ENCODE measurements around the gene PYDC2. TPM values are rescaled to one million over a fixed set of nuclear protein-coding genes. Genes with fewer than 3 reads are reported as not detected.

The PYDC2 gene
- total RNA-seq, 6 donors from 2014 or later, result not detected

GRCh38 chr3:191417457-191417729 is 43.6 kb upstream of the PYDC2 start:
- no peak for ATAC-seq (ENCODE audit: low FRiP score in 2 of 2)
- no peaks in the 10 kb centered on the region for H3K36me3 ChIP-seq
- WGBS, 2 donors, result 58 to 77% methylated on average over 6 of the region's 6 CpGs

GRCh38 chr3:191420771-191421170 is 40.2 kb upstream of the PYDC2 start:
- 90 to 95% methylated on average over 2 of the region's 2 CpGs for WGBS, 2 donors
- no peaks in the 10 kb centered on the region for H3K9me3 ChIP-seq
- no peaks in the 10 kb centered on the region for H3K27me3 ChIP-seq
- DNase-seq, result no peak
- ATAC-seq (ENCODE audit: low FRiP score in 2 of 2), result no peak
- H3K27ac ChIP-seq, result no peak overlapping the region
- TF ChIP-seq, protein P1, sequence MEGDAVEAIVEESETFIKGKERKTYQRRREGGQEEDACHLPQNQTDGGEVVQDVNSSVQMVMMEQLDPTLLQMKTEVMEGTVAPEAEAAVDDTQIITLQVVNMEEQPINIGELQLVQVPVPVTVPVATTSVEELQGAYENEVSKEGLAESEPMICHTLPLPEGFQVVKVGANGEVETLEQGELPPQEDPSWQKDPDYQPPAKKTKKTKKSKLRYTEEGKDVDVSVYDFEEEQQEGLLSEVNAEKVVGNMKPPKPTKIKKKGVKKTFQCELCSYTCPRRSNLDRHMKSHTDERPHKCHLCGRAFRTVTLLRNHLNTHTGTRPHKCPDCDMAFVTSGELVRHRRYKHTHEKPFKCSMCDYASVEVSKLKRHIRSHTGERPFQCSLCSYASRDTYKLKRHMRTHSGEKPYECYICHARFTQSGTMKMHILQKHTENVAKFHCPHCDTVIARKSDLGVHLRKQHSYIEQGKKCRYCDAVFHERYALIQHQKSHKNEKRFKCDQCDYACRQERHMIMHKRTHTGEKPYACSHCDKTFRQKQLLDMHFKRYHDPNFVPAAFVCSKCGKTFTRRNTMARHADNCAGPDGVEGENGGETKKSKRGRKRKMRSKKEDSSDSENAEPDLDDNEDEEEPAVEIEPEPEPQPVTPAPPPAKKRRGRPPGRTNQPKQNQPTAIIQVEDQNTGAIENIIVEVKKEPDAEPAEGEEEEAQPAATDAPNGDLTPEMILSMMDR (IDR thresholded peaks at IDR 0.05), result no peak
- TF ChIP-seq POLR2A (IDR thresholded peaks at IDR 0.05) (no peak), EP300 (IDR thresholded peaks at IDR 0.05) (no peak), POLR2AphosphoS5 (IDR thresholded peaks at IDR 0.05) (no peak)
- H3K36me3 ChIP-seq, result no peaks in the 10 kb centered on the region
- no peak overlapping the region for H3K4me3 ChIP-seq
- H3K4me1 ChIP-seq, result no peaks in the 10 kb centered on the region

More at GRCh38 chr3:191417457-191417729, 43.6 kb upstream of the PYDC2 start:
- no peaks in the 10 kb centered on the region for H3K27me3 ChIP-seq
- no peaks in the 10 kb centered on the region for H3K4me1 ChIP-seq
- H3K9me3 ChIP-seq, result no peaks in the 10 kb centered on the region
- DNase-seq, result no peak
- TF ChIP-seq, protein P1 (IDR thresholded peaks at IDR 0.05), result no peak
- TF ChIP-seq EP300 (IDR thresholded peaks at IDR 0.05), result no peak
- TF ChIP-seq POLR2AphosphoS5 (IDR thresholded peaks at IDR 0.05), result no peak
- TF ChIP-seq POLR2A (IDR thresholded peaks at IDR 0.05), result no peak
- no peak overlapping the region for H3K27ac ChIP-seq
- H3K4me3 ChIP-seq, result no peak overlapping the region

DNA sequence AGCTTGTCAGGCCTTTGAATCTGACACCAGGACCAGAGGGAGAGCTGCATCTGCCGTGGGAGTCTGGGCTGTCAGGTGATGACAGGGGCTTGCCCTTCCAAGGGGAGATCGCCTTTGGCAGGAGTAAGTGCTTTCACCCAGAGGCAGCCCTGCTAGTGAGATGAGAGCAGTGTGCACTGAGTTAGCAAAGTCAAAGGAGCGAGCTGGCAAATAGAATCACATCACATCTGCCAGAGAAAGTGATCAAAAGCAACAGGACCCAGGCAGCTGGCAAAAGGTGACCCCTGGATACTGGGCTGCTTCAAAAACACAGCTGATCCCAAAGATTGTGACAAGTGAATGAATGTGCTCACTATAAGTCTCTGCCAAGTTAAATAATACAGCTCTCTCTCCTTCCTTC is 36.1 kb upstream of the PYDC2 start:
- 65 to 71% methylated on average over 3 of the region's 3 CpGs for WGBS, 2 donors

DNA sequence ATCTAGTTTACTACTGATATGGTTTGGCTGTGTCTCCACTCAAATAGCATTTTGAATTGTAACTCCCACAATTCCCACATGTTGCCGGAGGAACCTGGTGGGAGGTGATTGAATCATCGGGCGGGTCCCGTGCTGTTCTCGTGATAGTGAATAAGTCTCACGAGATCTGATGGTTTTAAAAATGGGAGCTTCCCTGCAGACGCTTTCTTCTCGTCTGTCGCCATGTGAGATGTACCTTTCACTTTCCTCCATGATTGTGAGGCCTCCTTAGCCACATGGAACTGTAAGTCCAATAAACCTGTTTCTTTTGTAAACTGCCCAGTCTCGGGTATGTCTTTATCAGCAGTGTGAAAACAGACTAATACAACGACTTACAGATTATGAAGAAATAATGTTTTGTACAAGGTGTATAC is 35.6 kb upstream of the PYDC2 start:
- Histone ChIP-seq H3K27ac (no peak overlapping the region), H3K27me3 (no peaks in the 10 kb centered on the region), H3K4me1 (no peaks in the 10 kb centered on the region), H3K36me3 (no peaks in the 10 kb centered on the region), H3K9me3 (no peaks in the 10 kb centered on the region), H3K4me3 (no peak overlapping the region)
- 88 to 90% methylated on average over 11 of the region's 11 CpGs for WGBS, 2 donors
- TF ChIP-seq, protein P1 (IDR thresholded peaks at IDR 0.05), result no peak
- no peak for TF ChIP-seq POLR2AphosphoS5 (IDR thresholded peaks at IDR 0.05)
- no peak for TF ChIP-seq POLR2A (IDR thresholded peaks at IDR 0.05)
- no peak for TF ChIP-seq EP300 (IDR thresholded peaks at IDR 0.05)
- ATAC-seq (ENCODE audit: low FRiP score in 2 of 2), result no peak
- no peak for DNase-seq

More for the DNA sequence above, 36.1 kb upstream of the PYDC2 start:
- H3K4me1 ChIP-seq, result no peaks in the 10 kb centered on the region
- no peaks in the 10 kb centered on the region for H3K36me3 ChIP-seq
- TF ChIP-seq POLR2A (IDR thresholded peaks at IDR 0.05), result no peak
- no peak for TF ChIP-seq POLR2AphosphoS5 (IDR thresholded peaks at IDR 0.05)
- TF ChIP-seq, protein P1 (IDR thresholded peaks at IDR 0.05), result no peak
- TF ChIP-seq EP300 (IDR thresholded peaks at IDR 0.05), result no peak
- no peaks in the 10 kb centered on the region for H3K9me3 ChIP-seq
- H3K4me3 ChIP-seq, result no peak overlapping the region
- H3K27me3 ChIP-seq, result no peaks in the 10 kb centered on the region
- no peak overlapping the region for H3K27ac ChIP-seq
- DNase-seq (no peak), ATAC-seq (ENCODE audit: low FRiP score in 2 of 2) (no peak)

- no peaks in the 10 kb centered on the region for H3K4me1 ChIP-seq
- H3K27me3 ChIP-seq, result no peaks in the 10 kb centered on the region
- 37 to 86% methylated on average over 1 of the region's 1 CpG for WGBS, 2 donors
- TF ChIP-seq POLR2AphosphoS5 (IDR thresholded peaks at IDR 0.05) (no peak), POLR2A (IDR thresholded peaks at IDR 0.05) (no peak), EP300 (IDR thresholded peaks at IDR 0.05) (no peak)
- TF ChIP-seq, protein P1 (IDR thresholded peaks at IDR 0.05), result no peak
- H3K36me3 ChIP-seq, result no peaks in the 10 kb centered on the region
- ATAC-seq (ENCODE audit: low FRiP score in 2 of 2) (no peak), DNase-seq (no peak)
- no peaks in the 10 kb centered on the region for H3K9me3 ChIP-seq
- no peak overlapping the region for H3K4me3 ChIP-seq
- no peak overlapping the region for H3K27ac ChIP-seq
Measured at GRCh38 chr3:191426311-191426710, 34.7 kb upstream of the PYDC2 start.
